Psoas muscle (tissue), 8 donors: ENCODE data around the gene SRD5A1. TPM values are rescaled to one million over a fixed set of nuclear protein-coding genes. Genes with fewer than 3 reads are reported as not detected.

ENCODE experiments used
- ATAC-seq, 4 donors: fragments of 200-7000 bp; cut with Tn5 transposase; one replicate each; pipeline ENCODE4 v1.9.1; 2020; ENCODE audit warnings: moderate library complexity in 3 of 4, mild to moderate bottlenecking in 2 of 4
- DNase-seq, 2 donors: peaks; one replicate each; pipeline ENCODE4 v3.0.0-alpha.2; 2020
- H3K27ac ChIP-seq: fragments of 200-600 bp; one replicate; pipeline ENCODE4 v1.8.0; 2022
- H3K27me3 ChIP-seq, 3 donors: fragments of 200-600 bp in 1 of 3; one replicate each; pipeline versions ENCODE4 v1.6.1 to v1.8.0; 2013 to 2022; ENCODE audit warnings: low read length in 2 of 3, mild to moderate bottlenecking in 2 of 3, moderate library complexity in 1 of 3; ENCODE audit not compliant: insufficient read depth in 3 of 3
- H3K36me3 ChIP-seq, 2 donors: fragments of 200-600 bp in 1 of 2; one replicate each; pipeline versions ENCODE4 v1.6.1 to v1.8.0; 2013 to 2022; ENCODE audit warnings: low read depth in 1 of 2, mild to moderate bottlenecking in 1 of 2, moderate library complexity in 1 of 2; ENCODE audit not compliant: insufficient read depth in 1 of 2
- H3K4me1 ChIP-seq: fragments of 200-600 bp; one replicate; pipeline ENCODE4 v1.8.0; 2022
- H3K4me3 ChIP-seq: fragments of 200-600 bp; one replicate; pipeline ENCODE4 v1.8.0; 2022; ENCODE audit warnings: mild to moderate bottlenecking
- H3K9me3 ChIP-seq: fragments of 200-600 bp; one replicate; pipeline ENCODE4 v1.8.0; 2022
- CTCF ChIP-seq: fragments of 200-600 bp; IDR thresholded peaks from one replicate; pipeline ENCODE4 v1.8.0; 2022; ENCODE audit warnings: antibody characterized with exemption
- WGBS, 3 donors: extraction: QIAGEN DNeasy Blood & Tissue Kit; methylation state at CpG; one replicate each; pipeline versions ENCODE4 v1.1.6 to v1.1.7; 2013; 5-methylcytosine and 5-hydroxymethylcytosine counted together
- intact Hi-C, 2 donors: fragments of 100-400 bp; cut with DNase I; formaldehyde crosslinking; loops; one replicate each; pipeline versions ENCODE4 v1.11.0 to v1.14.2; 2022
- polyA plus RNA-seq, 3 donors: library from polyadenylated mRNA; stranded (reverse); fragments of 200-250 nt; gene quantifications; one replicate each; pipeline ENCODE4 v1.2.3, GENCODE V29; 2013
- total RNA-seq, 4 donors: library from RNA; stranded (reverse); fragmentation: NEBNext Ultra II Directional in 2 of 4; extraction: Animal tissue kit (Norgen Biotek cat#: 25700) in 2 of 4; gene quantifications; one replicate each; pipeline versions ENCODE4 v1.2.1 to v1.2.4, GENCODE V29; 2021 to 2023
- donor health status: healthy with polysubstance abuse.
- donor health status: DM: no; HTN: no; CAD: no; lungs with moderate emphysema.
- donor health status: Bipolar disorder and iron deficiency.
- donor health status: healthy.
- donor health status: DM: yes; HTN: yes; CAD: no.
- donor health status: DM: no; HTN: no; CAD: no.
- donor health status: DM: no; HTN: no; CAD: no.
- donor health status: DM: yes; HTN: yes; CAD: no.

The SRD5A1 gene
- total and polyA plus RNA-seq, 7 donors, result 1.1 to 2.4 (median 1.7) TPM

- no peak for TF ChIP-seq CTCF
- intact Hi-C loops, result no loop called here
- Histone ChIP-seq H3K9me3 (no peaks in the 10 kb centered on the region), H3K27ac (no peak overlapping the region), H3K27me3 (no peaks in the 10 kb centered on the region), H3K4me3 (no peak overlapping the region), H3K4me1 (no peaks in the 10 kb centered on the region), H3K36me3 (peaks cover 0 to 20% of the 10 kb centered on the region in 2 donors)
- DNase-seq (no peak), ATAC-seq (no peak)
- WGBS, 3 donors, result 88 to 91% (median 89%) methylated on average over 12 of the region's 12 CpGs
These were observed 41.5 kb upstream of the SRD5A1 start for GRCh38 chr5:6591671-6592288.

- H3K9me3 ChIP-seq, result no peaks in the 10 kb centered on the region
- DNase-seq (no peak), ATAC-seq (no peak)
- no peak for TF ChIP-seq CTCF
- H3K36me3 ChIP-seq, result peaks cover 0 to 27% of the 10 kb centered on the region in 2 donors
- intact Hi-C loops, result no loop called here
- no peaks in the 10 kb centered on the region for H3K4me1 ChIP-seq
- no peak overlapping the region for H3K4me3 ChIP-seq
- H3K27me3 ChIP-seq, result no peaks in the 10 kb centered on the region
- H3K27ac ChIP-seq, result no peak overlapping the region
- 69 to 78% (median 73%) methylated on average over 3 of the region's 3 CpGs for whole genome bisulfite sequencing, 3 donors
These were observed 40.6 kb upstream of the SRD5A1 start for GRCh38 chr5:6592601-6593000.

GRCh38 chr5:6593148-6594016 is 39.9 kb upstream of the SRD5A1 start:
- intact Hi-C loops, result no loop called here
- Histone ChIP-seq H3K9me3 (no peaks in the 10 kb centered on the region), H3K36me3 (peaks cover 0 to 35% of the 10 kb centered on the region in 2 donors), H3K27me3 (no peaks in the 10 kb centered on the region), H3K4me1 (peaks cover 6% of the 10 kb centered on the region), H3K27ac (no peak overlapping the region), H3K4me3 (no peak overlapping the region)
- TF ChIP-seq CTCF, result no peak
- no peak for DNase-seq
- 70 to 83% (median 82%) methylated on average over 14 of the region's 14 CpGs for WGBS, 3 donors
- no peak for ATAC-seq

- Histone ChIP-seq H3K27ac (no peak overlapping the region), H3K4me1 (peaks cover 11% of the 10 kb centered on the region), H3K4me3 (no peak overlapping the region), H3K36me3 (peaks cover 0 to 42% of the 10 kb centered on the region in 2 donors), H3K9me3 (no peaks in the 10 kb centered on the region), H3K27me3 (no peaks in the 10 kb centered on the region)
- 85 to 92% (median 86%) methylated on average over 6 of the region's 6 CpGs for WGBS, 3 donors
- ATAC-seq (no peak), DNase-seq (no peak)
- intact Hi-C loops, result no loop called here
- no peak for TF ChIP-seq CTCF
These were observed 39.2 kb upstream of the SRD5A1 start for GRCh38 chr5:6594066-6594465.
